ENCODE measurements around the gene BBC3.

The BBC3 gene

DNA sequence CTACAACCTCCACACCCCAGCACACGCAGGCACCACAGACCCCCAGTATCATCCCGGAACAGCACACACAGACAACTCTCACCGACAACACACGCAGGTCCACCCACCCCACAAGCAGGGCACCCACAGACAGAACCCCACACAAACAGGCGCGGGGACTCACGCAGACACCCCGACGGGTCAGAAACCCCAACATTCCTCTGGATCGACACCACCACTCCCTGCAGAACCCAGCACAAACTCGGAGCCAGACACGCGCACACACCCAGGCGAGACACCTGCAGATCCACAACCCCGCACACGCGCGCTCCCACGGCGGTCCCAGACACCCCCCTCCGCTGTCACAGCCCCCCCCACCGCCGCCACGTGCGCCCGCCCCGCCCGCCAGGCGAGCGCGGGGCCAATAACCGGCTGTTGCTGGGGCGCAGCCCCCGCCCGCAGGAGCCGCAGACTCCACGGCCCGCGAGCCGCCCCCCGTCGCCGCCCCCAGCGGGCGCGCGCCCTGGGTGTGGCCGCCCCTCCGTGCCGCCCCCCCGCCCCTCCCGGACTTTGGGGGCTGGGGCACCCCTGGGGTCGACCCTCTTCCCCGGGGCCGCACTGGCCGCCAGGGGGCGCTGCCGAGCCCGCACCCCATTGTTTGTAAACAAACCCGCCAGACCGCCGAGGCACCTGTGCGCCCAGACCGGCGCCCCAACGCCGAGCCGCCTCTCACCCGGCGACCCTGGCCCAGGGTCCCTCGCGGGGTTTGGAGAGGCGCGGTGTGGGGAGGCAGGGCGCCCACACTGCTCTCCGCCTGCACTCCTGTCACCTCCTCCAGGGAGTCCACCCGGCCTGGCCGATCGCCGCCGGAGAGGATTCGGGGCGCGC lies 712 bp downstream of the BBC3 start:
- DNase-seq = peak in 1 of 2 donors; percentile 36

DNA sequence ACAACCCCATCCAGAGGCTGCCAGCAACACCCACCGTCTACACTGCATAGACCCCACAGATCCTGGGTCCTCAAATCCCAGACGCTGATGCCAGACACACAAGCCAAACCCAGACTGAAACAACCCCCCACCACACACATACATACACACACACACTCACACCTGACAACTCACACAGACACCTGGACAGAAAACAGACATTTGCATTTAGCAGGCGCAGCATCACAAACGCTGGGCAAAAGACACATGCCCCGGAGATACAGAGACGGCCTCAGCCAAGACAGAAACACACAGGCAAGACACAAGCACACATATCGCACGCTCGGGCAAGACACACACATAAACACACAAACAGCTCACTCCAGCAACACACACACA lies 1.3 kb downstream of the BBC3 start:
- peak in 1 of 2 donors; percentile 28 for DNase-seq

DNA sequence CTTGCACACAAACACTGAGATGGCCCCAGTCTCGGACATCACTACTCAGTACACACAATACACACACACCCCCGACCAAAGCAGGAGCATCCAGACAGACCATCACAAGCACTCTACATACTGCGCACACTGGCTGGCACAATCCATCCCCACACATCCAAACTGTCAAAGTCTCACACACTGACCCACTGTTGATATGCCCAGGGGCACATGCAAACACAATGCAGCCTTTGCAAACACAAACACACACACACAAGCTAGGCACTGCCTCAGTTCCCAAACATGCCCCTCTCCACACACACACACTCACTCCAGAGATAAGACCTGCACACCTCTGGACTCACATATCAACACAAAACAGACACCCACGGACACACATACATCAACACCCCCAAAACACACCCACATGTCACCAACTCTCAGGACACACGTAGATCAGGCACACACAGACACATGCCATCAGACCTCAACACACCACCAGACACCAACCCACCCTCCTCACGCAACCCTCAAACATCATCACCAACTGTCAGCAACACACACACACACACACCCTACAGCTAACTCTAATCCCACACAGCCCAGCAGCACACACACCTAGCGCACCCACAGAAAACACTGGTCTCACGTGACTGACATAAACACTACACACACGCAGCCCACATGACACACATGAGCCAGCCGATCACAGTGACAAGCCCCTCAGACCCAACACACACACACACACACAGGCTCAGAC lies 1.9 kb downstream of the BBC3 start:
- DNase-seq = peak in 1 of 2 donors; percentile 32

DNA sequence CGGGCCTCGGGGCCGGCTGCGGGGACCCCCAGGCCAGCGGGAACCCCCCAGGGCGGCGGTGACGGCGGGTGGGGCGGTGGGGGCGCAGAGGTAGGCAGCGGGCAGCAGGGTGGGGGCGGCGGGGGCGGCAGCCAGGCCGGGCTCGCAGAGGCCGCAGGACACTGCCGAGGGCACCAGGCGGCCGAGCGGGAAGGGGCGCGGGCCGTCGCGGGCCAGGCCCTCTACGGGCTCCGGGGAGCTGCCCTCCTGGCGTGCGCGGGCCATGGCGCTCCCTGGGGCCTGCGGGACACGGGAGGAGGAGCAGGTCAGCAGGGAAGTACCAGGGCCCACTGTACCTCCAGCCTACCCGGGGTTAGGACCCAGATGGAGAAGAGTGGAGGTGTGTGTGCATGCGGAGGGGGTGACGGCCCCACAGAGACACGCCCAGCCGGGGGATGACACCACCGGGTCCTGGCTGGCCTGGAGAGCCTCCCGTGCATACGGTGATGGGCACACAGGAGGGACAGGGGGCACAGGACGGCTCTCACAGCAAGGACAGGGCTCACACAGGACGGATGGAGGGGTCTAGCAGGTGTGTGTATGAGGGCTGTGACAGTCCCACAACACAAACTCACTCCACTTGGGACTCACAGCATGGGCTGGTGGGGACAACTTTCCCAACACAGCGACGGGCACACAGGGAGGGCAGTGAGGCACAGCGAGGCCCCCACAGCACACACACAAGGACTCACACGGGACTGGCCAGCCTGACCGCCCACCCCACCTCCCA lies 2.6 kb downstream of the BBC3 start:
- peak in 1 of 2 donors; percentile 27 for DNase-seq

DNA sequence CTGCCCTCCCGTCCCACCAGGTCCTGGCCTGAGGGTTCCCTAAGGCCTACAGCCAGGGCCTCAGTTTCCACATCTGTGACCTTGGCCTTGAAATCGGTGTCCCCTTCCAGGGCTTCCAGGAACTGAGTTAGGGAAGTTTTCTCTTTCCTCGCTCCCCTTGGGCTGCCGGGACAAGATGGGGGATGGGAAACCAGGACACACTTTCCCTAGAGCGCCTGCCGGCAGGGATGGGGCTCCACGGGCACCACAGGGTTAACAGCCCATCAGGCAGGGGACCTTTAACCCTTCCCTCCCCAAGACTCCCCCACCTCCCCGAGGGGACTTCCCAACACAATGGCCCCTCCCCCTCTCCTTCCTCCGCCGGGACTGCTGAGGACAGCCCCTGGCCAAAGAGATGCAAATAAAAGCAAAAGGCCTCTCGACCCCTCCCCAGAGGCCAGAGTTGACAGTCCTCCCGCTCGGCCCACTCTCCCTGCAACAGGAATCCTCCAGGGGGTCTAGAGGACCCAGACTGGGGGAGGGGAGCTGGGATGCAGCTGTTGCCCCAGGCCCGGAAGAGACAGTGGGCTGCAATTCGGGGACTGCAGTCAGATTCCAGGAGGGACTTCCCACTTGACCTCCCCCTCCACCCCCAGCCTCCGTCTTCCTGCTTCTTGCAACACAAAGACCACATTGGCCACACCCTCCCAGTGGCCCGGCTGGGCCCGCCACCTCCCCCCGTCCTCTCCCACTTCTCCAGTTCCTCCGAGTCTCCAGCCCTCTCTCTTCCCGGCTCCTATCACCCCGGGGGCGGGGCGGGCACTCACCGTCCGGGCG lies 3.4 kb downstream of the BBC3 start:
- DNase-seq = peak; percentile 7 to 47

DNA sequence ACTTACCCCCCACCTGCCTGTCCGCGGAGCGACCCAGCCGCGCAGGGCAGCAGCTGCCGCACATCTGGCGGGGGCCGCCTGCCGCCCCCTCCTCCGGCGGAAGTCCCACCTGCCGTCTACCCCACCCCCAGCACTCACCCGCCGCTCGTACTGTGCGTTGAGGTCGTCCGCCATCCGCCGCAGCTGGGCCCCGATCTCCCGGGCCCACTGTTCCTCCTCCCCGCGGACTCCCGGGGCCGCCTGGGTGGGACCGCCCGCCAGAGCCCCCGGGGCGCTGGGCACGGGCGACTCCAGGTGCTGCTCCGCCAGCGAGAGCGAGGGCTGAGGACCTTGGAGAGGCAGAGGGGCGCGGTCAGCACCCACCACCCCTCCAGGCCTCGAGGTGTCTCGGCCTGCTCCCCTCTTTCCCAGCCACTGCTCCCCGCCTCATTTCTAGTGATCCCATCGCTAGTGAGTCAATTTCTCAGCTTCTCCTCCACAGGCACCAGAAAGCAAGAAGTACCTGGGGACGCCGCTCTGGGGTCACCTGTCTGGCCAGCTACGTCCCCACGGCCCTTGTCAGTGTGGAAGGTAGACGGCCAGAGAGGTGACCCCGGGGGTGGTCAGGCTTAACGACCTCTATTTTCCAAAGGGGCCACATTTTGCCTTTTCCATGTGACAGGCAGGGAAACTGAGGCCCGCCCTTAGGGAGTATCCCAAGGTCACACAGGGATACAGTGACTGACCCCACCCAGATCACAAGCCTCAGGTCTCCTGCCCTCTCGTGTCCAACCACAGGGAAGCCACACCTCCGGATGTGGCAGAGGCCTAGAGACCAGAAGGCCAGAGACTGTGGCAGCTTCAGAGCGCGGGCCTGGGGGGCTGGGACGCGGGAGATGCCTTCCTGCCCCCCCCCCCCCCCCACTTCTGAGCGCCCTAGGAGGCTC lies 4.3 kb downstream of the BBC3 start:
- DNase-seq = peak in 1 of 2 donors; percentile 57

DNA sequence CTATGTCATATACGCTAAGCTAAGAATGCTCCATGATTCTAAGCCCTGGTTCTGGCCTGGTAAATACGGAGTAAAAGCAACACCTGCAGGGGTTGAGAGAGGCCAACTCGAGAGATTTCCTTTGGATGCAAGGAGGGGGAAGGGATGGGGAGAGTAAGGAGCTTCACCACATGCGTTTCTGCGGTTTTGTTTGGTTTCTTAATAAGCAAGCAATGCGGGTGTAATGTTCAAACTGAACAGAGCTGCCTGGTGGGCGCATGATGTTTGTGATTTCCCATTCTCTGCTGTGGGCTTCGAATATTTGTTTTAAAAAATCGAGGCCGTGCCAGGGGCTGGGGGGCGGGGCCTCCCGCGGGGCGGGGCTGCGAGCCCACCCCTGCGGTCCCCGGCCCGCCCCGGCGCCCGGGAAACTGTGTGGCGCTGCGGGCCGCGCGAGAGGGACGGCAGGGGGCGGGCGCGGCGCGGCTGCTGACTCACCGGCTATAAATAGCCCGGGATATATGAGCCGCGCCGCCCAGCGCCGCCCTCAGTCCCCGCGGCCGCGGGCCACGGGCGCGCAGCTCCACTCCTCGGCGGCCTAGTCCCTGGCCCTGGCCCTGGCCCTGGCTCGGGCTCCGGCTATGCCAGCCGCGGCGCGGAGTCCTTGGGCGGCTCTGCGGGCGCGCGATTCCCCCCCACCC lies 5.1 kb downstream of the BBC3 start:
- peak; percentile 79 to 92 for DNase-seq

DNA sequence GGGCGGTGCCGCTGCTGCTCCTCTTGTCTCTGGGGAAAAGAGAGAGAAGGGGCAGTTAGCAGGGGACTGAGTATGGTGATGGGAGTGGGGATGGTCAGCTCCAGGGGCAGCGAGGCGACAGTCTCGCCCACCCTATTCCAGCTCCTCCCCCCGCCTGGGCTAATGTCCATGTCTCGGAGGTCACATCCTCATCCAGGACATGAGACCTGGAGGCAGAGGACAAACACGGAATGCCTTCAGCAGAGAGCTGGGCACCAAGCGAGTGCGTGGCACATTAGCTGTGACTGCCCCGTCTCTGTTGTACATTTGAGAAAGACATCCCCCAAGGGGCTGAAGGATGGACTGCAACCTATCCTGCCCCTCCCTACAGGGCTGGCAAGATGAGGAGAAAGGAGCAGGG lies 9.1 kb downstream of the BBC3 start:
- no peak for DNase-seq

DNA sequence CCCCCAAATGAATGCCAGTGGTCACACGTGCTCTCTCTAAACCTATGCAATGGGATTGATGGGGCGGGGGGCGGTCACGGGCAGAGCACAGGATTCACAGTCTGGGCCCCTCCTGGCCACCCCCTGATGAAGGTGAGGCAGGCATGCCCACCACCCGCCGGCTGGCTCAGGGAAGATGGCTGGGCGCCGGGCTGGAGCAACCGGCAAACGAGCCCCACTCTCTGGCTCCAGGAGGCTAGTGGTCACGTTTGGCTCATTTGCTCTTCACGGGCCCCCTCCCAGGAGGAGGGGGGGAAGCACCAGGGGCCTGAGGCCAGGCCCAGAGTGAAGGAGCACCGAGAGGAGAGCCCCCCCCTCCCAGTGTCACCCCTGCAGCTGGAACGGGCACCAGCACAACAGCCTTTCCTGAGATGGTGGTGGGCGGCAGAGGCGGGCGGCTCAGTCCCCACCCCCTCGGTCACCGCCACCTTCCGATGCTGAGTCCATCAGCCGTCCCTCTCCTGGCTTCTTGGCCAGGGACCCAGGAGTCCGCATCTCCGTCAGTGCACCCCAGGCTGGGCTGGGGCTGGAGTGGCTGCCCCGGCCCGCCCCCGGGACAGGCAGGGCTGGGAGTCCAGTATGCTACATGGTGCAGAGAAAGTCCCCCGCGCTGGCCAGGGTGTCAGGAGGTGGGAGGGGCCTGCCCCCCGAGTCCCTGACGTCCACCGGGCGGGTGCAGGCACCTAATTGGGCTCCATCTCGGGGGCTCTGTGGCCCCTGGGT lies 9.7 kb downstream of the BBC3 start:
- DNase-seq = no peak

DNA sequence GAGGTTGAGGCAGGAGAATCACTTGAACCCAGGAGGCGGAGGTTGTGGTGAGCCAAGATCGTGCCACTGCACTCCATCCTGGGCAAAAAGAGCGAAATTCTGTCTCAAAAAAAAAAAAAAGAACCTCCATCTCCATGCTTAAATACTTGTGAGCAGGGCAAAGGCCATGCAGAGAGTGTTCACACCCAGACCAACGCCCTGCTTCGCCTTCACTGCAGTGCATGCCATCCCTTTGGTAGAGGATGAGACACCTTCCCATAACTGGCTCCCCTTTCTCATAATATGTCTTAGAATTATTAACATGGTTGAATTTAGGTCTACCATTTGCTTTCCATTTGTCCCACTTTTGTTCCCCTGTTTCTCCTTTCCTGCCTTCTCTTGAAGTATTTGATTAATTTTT lies 15.4 kb downstream of the BBC3 start:
- no peak for DNase-seq

DNA sequence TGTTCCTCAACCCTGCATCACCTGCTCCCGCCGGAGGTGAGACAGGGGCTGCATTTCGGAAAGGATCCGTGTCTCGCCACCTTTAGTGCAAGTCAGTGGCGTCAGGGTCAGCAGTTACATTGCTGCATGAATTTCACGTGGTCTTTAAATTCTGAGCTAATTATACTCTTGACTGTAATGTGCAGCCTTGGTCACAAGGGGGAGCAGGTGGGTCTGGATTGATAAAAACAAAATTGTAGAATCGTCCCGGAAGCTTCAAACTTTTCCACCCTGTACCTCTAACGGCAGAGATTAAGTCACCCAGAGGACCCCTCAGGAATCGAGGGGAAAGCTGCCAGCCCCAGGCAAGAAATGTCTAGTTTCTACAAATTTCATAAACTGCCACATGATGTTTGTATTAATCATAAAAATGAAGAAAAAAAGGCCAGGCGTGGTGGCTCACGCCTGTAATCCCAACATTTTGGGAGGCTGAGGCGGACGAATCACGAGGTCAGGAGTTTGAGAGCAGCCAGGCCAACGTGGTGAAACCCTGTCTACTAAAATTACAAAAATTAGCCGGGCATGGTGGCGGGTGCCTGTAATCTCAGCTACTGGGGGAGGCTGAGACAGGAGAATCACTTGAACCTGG lies 20.2 kb downstream of the BBC3 start:
- DNase-seq = peak; percentile 12 to 16

DNA sequence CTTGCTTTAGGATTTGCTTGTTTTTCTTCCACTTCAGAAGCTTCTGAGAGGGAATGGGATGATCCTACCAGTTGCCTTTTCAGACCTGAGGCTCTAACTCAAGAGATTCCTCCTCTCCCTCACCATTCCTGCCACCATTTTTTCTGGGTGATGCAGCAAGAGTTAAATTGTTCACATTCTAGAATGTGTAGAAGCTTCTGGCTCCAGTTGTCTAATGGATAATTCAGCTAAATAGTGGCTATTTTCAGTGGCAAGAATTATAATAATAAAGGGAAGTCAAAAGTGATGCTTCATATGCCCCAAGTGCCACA lies 20.9 kb downstream of the BBC3 start:
- DNase-seq = no peak

DNA sequence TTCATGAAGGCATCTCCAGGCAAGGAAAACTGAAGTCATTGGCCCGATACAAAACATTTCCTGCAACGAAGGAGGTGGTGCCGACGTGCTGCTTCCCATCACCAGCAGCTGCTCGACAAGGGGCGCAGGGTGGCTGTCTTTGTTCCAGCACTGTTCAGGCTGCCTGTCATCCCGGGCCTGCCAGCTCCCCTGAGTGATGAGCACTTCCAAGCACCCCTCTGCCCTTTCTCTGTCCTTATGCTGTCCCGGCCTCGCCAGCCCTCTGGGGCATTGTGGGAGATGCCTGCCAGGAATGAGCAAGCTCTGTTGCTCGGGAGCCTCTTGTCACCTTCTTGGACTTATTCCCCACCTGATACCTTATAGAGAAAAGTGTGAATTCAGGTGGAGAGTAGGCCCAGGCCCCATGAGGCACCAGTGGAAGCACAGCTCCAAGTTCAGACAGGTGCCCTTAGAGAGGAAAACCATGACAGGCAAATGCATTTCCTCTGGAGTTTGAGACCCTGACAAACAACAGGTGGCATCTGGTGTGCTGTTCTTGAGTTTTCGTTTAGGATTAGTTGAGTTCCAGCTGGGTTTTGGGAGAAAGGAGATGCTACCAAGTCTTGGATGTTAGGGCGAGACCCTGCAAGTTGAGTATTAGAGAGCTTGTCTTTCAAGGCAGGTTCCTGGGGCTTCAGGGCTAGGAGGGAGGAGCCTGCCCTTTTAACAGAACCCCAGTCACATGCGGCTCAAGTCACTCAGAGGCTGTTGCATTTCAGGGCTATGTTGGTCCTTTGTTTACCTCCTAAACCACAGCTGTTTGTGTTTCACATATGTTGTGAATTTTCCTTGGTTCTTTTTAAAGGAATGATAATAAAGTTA lies 21.4 kb downstream of the BBC3 start:
- DNase-seq = no peak

DNA sequence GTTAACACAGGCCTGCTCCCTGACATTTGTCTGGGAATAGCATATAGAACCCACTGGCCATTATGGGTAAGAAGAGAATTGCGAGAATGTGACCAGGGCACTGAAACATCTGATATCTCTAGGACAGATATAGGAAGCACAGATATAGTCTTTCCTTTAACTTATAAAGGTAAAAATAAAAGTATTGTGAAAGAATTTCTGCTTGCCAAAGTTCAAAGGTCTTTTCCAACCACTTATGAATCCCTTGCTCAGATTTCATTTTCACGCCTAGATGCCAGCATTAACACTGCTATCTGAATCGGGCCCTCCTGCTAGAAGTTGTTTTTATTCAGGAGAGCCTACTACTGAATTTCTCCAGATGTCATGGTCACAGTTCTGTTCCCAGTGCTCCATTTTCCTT lies 27.7 kb downstream of the BBC3 start:
- DNase-seq = no peak

DNA sequence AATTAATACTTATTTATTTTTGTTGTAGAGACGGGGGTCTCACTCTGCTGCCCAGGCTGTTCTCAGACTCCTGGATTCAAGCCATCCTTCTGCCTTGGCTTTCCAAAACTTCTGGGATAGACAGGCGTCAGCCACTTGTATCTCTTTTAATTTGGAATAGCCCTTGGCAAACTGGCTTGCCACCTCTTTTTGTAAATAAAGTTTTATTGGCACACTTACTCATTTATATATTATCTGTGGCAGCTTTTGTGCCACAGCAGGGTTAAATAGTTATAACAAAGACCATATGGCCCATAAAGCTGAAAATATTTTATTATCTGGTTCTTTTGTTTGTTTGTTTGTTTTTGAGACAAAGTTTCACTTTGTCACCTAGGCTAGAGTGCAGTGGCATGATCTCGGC lies 30.5 kb downstream of the BBC3 start:
- no peak for DNase-seq

DNA sequence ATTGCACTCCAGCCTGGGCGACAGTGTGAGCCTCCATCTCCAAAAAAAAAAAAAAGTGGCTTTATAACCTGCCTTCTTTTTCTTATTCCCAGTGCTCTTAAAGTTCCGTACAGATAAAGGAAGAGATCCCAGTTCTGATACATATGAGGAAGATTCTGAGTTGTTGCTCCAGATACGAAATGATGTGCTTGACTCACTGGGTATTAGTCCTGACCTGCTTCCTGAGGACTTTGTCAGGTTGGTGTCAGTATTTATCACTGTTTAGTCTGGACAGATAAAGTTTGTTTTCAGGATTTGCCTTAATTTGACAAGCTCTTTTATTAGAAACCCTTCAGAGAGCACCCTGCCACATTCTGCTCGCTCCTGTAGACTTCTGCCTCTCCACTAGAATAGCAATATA lies 33.9 kb downstream of the BBC3 start:
- DNase-seq = no peak

DNA sequence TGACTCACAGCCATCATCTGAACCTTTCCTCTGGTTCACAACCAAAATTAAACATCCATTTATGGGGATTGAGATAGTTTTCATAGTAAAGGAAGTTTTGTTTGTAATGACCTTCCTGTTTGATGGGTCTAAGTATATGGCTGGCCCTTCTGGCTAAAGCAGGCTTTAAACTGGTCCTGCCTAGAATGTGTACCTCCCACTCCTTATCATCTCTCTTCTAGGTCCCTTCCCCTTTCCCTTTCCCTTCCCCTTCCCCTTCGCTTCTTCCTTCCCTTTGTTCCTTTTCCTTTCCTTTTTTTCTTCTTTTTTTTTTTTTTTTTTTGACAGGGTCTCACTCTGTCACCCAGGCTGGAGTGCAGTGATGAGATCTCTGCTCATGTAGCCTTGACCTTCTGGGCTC lies 35.6 kb downstream of the BBC3 start:
- DNase-seq = no peak

DNA sequence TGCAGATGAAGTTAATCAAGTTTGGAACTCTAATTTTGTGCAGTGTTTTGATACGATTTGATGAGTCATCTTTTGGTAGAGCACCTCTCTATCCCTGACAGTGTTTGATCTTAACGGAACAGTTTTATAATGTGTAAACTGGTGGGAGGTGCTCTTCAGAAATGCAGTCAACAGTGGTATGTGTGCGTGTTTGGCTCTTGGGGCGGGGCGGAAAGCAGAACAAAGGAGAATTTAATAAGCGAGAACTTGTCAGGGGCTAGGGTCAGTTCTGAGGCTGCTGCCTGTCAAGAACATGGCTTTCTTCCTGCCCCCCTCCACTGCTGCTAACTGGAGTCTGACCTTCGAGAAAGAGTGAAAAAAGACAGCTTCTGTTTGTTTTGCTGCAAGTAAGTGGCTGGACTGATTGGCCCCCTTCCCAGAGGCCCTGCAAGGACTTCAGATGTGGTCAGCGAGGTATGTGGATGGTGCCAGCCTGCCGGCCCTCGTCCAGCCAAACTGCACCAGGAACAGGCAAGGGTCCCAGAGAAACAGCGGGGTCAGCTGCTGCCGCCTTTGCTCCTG lies 40.8 kb downstream of the BBC3 start:
- peak; percentile 10 to 14 for DNase-seq

Measured in hippocampal formation (tissue), 2 donors.